HK-2 (cell line): ENCODE data around the gene MRPL21.

Experiments
- DNase-seq: peaks from one replicate; pipeline ENCODE4 v3.0.0-alpha.2; 2018; ENCODE audit not compliant: unreplicated experiment

MRPL21 gene

GRCh38 chr11:68903288-68904247 is at the start of gene MRPL21, which contains the start of gene IGHMBP2:
TSS of gene MRPL21 (minus strand) at chr11:68903832. CDS start at chr11:68903810, 22 bp downstream.
TSS of gene IGHMBP2 (plus strand) at chr11:68903891. CDS start at chr11:68903953, 62 bp downstream.
- DNase-seq: peak; percentile 80

GRCh38 chr11:68950762-68951161 is 47.1 kb upstream of the MRPL21 start:
- no peak for DNase-seq

DNA sequence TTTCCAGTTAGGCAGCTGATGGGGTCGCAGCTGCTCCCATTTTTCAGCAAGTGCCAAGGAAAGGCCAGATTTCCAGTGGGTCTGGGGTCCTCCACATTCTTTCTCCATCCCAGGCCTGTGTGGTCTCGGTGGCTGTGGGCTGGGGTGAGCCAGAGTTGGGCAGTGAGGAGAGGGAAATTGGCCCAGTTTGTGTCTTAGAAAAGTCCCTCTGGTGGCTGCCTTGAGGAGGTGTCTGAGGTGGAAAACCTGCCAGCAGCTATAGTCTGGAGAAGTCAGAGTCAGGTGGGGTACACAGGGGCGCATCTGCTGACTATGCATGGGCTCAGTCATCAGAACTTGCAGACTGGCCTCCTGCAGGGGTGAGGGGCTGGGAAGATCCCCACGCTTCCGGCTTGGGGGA is 46.6 kb upstream of the MRPL21 start:
- no peak for DNase-seq

DNA sequence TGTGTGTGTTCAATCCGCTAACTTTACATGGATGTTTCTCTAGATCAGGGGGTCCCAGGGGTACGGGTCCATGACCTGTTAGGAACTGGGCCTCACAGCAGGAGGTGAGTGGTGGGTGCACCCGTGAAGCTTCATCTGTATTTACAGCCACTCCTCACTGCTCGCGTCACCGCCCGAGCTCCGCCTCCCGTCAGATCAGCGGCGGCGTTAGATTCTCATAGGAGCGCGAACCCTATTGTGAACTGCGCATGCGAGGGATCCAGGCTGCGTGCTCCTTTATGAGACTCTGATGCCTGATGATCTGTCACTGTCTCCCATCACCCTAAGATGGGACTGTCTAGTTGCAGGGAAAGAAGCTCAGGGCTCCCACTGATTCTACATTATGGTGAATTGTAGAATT is 45.3 kb upstream of the MRPL21 start:
- no peak for DNase-seq

DNA sequence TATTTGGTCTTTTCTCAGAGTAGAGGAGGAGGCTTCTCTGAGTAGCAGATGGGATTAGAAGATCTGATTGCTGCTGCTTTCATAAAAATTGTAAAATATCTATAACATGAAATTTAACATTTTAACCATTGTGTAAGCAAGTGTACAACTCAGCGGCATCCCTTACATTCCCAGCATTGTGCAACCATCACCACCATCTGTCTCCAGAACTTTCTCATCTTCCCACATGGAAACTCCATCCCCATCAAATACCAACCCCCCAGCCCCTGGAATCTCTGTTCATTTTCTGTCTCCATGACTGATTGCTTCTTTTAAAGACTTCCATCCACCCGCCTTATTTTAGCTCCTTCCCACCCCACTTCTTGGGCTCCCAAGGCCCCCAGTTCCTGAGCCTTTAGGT is 44.9 kb upstream of the MRPL21 start:
- no peak for DNase-seq

DNA sequence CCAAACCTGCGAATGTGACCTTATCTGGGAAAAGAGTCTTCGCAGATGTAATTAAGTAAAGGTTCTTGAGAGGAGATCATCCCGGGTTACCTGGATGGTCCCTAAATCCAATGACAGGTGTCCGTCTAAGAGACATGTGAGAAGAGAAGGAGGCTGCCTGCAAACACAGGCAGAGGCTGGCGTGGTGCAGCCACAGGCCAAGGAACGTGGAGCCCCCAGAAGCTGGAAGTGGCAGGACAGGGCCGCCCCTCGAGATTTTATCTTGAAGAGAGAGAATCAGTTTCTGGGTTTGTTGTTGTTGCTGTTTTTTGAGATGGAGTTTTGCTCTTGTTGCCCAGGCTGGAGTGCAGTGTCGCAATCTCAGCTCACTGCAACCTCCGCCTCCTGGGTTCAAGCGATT is 43.5 kb upstream of the MRPL21 start:
- DNase-seq: no peak

- DNase-seq: no peak
These were observed 42.9 kb upstream of the MRPL21 start for GRCh38 chr11:68946416-68947090.

GRCh38 chr11:68942751-68943271 is 39.2 kb upstream of the MRPL21 start:
- DNase-seq: no peak

DNA sequence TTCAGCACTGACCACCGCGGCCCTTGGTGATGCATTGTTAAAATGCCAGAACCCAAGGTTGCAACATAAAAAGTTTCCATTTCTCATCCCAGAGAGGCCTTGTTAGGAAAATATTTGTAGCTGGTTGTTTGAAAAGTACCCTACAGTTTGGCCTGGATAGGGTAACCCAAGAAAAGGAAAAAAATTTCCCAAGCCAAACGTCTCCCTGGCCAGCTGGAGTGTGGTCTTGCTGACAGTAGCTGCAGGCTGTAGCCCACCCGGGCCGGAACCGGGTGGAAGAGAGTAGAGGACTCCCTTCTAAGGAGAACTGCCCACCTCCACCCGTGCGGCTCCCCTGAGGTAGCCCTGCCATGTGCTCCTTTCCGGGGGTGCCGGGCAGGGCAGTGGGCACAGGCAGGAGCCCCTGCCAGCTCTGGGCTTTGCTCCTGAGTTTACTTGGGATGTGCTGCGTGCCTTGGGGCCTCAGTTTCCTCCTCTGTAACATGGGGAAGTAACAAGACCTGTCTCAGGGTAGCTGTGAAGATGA is 38.5 kb upstream of the MRPL21 start:
- DNase-seq: no peak

GRCh38 chr11:68941324-68942094 is 37.9 kb upstream of the MRPL21 start:
- no peak for DNase-seq

DNA sequence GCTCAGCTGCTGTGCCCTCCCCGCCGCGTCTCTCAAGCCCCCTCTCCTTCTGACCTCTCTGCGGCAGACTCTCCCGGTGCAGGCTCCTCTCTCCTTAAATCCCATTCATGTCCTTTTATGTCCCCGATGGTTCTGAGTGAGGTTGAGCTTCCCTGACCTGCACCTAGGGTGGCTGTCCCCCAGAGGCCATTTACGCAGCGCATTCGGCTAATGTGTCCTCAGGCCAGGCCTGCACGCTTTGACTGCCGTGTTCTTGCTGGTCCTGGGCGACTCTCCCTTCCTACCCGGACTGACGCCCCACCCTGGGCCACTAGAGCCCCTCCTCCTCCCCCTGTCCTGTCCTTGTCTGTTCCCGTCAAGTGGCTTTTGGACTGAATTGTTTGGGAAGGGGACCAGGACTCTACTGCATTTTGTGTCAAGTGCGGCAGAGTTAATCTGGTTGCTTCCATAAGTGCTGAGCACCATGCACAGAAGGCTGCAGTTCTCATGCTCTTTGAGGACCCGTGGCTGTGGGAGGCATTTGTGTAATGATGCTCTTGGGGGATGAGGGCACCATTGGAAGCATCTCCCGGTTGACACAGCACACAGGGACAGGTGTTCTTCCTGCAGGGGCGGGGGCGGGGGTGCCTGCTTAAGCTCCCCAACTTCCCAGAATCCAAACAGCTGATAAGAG is 37.2 kb upstream of the MRPL21 start:
- no peak for DNase-seq

- DNase-seq: no peak
These were observed 36.2 kb upstream of the MRPL21 start for GRCh38 chr11:68939583-68940555.

DNA sequence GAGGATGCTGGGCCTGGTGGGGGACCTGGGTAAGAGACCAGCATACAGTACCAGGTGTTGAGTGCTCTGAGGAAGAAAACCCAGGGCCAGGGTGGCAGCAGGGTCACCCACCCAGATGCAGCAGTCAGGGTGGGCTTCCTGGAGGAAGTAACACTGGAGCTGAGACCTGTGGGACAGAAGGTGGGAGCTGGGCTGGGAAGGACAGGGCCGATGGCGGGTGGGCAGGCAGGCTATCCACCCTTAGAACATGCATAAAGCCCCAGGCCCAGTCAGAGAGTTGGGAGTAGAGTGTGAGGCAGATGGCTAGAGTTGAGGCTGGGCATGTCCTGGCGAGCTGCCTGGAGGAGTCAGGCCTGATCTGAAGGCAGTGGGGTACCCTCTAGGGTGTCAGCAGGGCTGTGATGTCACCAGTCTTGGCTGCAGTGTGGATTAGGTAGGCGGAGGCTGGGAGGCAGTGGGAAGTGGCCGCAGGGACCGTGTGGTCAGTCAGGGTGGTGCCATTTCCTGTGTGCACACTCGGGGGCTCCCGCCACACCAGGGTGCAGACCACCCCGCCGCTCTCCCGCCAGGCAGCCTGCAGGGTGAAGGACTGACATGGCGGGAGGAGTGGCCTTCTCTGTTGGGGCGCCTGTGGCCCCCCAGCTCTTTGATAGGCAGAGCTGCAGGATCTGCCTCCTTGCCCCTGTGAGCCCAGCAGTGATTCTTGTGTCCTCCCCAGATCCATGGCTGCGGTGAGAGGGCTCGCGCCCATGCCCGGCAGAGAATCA is 35.4 kb upstream of the MRPL21 start:
- no peak for DNase-seq

GRCh38 chr11:68938088-68938487 is 34.5 kb upstream of the MRPL21 start:
- DNase-seq: no peak

DNA sequence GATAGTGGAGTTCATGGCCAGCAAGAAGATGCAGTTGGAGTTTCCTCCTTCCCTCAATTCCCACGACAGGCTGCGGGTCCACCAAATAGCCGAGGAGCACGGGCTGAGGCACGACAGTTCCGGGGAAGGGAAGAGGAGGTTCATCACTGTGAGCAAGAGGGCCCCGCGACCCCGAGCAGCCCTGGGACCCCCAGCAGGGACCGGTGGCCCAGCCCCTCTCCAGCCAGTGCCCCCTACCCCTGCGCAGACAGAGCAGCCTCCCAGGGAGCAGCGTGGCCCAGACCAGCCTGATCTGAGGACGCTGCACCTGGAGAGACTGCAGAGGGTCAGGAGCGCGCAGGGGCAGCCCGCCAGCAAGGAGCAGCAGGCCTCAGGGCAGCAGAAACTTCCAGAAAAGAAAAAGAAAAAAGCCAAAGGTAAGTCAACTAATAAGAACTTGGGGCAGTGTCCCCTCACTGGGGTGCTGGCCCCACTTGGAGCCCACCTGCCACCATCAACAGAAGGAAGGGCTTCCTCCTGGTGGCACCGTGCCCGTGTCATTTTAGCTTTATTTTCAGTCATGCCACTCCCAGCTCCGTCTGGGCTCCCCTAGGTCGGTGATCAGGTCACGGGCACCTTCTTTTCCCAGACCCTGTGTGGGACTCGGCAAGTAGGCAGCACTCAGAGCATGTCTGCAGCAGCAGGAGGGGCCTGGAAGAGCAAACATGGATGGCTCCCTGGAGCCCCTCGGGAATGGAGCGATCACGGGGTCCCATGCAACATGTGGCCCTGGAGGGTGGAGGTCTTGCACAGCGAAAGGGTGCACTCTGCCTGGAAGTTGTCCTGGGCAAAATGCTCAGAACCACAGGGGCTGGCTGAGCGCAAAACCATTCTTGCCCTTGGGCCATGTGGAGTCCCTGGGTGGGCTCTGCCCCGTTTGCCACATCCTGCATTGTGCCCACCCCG is 33.3 kb upstream of the MRPL21 start:
- DNase-seq: no peak

DNA sequence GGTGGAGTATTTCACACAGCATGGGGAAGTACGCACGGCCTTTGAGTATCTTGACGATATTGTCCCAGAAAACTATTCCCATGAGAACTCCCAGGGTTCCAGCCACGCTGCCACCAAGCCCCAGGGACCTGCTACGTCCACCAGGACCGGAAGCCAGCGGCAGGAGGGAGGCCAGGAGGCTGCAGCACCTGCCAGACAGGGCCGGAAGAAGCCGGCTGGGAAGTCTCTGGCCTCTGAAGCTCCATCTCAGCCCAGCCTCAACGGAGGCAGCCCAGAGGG is 32.7 kb upstream of the MRPL21 start:
- DNase-seq: no peak

GRCh38 chr11:68935516-68936357 is 32.1 kb upstream of the MRPL21 start:
- DNase-seq: no peak
